Measurements from ENCODE around the gene TAB2.
"Not testable (repeated sequence)": the region's sequence is repeated elsewhere in the genome, so short reads cannot be mapped to it uniquely, and the experiment has no call there.

TAB2 gene

DNA sequence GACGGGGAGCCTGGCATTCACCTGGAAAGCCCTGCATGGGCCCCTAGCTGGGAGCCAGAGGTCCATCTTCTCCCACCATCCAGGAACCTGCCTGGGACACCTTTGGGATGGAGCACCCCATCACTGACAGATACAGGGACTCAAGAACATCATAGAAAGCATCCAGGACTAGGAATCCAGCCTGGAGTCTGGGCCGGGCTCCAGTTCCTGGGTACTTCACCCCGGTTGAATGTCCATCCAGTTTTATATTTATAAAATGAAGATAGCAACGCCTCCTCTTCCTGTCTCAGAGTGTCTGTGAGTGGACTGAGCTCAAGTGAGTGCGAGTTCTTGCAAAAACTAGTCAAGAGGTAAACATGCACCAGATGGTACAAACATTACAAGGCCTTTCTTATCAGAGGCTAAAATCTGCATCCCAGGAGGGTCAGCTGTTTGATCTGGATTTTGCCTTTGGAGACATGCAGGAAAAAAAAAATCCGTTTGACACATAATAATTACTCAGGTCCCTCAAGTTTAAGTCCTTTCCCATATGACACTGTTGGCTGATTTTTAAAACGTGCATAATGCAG lies 139.9 kb downstream of the TAB2 start:
- Histone ChIP-seq H3K4me1 (no peaks in the 10 kb centered on the region), H3K36me3 (no peaks in the 10 kb centered on the region), H3K4me3 (ENCODE audit: low read depth, low read length) (no peak overlapping the region), H3K27me3 (no peaks in the 10 kb centered on the region), H3K9me3 (no peaks in the 10 kb centered on the region)
- DNase-seq: no peak
- TF ChIP-seq, protein P1, sequence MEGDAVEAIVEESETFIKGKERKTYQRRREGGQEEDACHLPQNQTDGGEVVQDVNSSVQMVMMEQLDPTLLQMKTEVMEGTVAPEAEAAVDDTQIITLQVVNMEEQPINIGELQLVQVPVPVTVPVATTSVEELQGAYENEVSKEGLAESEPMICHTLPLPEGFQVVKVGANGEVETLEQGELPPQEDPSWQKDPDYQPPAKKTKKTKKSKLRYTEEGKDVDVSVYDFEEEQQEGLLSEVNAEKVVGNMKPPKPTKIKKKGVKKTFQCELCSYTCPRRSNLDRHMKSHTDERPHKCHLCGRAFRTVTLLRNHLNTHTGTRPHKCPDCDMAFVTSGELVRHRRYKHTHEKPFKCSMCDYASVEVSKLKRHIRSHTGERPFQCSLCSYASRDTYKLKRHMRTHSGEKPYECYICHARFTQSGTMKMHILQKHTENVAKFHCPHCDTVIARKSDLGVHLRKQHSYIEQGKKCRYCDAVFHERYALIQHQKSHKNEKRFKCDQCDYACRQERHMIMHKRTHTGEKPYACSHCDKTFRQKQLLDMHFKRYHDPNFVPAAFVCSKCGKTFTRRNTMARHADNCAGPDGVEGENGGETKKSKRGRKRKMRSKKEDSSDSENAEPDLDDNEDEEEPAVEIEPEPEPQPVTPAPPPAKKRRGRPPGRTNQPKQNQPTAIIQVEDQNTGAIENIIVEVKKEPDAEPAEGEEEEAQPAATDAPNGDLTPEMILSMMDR (IDR thresholded peaks at IDR 0.05; ENCODE audit: low read depth, low read length): no peak

DNA sequence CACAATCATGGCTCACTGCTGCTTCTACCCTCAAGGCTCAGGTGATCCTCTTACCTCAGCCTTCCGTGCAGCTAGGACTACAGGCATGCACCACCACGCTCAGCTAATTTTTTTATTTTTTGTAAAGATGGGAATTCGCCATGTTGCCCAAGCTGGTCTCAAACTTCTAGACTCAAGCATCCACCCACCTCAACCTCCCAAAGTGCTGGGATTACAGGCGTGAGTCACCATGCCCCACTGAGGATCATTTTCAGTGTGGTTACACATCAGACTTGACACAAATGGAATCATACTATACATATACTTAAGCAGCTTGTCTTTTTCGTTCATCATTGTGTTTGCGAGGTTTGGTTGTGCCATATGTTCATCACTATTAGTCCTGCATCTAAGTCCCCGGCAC lies 140.7 kb downstream of the TAB2 start:
- no peaks in the 10 kb centered on the region for H3K4me1 ChIP-seq
- TF ChIP-seq, protein P1 (IDR thresholded peaks at IDR 0.05; ENCODE audit: low read depth, low read length): no peak
- H3K36me3 ChIP-seq: no peaks in the 10 kb centered on the region
- no peak for DNase-seq
- H3K4me3 ChIP-seq (ENCODE audit: low read depth, low read length): no peak overlapping the region
- no peaks in the 10 kb centered on the region for H3K9me3 ChIP-seq
- H3K27me3 ChIP-seq: no peaks in the 10 kb centered on the region

DNA sequence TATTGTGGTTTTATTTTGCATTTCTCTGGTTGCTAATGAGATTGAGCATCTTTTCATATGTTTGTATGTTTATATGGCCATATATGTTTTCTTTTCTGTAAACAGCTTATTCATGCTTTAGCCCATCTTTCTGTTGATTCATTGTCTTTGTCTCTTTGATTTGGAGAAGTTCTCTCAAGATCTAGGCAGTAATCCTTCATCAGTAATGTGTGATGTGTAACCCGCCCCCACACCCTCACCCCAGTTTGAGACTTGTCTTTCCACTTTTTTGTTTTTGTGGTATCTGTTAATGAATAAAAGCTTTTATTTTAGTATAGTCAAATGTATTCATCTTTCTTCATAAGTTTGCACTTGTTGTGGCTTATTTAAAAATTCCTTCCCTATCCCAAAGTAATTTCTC lies 141.3 kb downstream of the TAB2 start:
- Histone ChIP-seq H3K9me3 (no peaks in the 10 kb centered on the region), H3K4me3 (ENCODE audit: low read depth, low read length) (no peak overlapping the region), H3K4me1 (no peaks in the 10 kb centered on the region), H3K36me3 (no peaks in the 10 kb centered on the region), H3K27me3 (no peaks in the 10 kb centered on the region)
- DNase-seq: no peak
- TF ChIP-seq, protein P1 (IDR thresholded peaks at IDR 0.05; ENCODE audit: low read depth, low read length): no peak

DNA sequence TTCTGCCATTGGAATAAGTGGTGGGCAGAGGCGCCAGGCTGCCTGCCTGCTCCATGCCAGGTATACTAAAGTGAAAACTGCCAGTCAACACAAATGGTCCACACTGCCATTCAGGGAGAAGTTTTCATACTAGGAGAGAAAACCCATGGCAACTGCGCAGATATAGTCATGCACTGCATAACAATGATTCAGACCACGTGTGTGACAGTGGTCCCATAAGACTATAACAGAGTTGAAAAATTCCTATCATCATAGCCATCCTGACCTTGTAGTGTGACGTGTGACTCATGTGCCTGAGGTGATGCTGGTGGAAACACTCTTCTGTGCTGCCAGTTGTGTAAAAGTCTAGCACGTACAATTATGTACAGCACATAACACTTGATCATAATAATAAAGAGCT lies 142.2 kb downstream of the TAB2 start:
- Histone ChIP-seq H3K4me1 (no peaks in the 10 kb centered on the region), H3K9me3 (no peaks in the 10 kb centered on the region), H3K27me3 (no peaks in the 10 kb centered on the region), H3K4me3 (ENCODE audit: low read depth, low read length) (no peak overlapping the region), H3K36me3 (no peaks in the 10 kb centered on the region)
- DNase-seq: no peak
- TF ChIP-seq, protein P1 (IDR thresholded peaks at IDR 0.05; ENCODE audit: low read depth, low read length): no peak

DNA sequence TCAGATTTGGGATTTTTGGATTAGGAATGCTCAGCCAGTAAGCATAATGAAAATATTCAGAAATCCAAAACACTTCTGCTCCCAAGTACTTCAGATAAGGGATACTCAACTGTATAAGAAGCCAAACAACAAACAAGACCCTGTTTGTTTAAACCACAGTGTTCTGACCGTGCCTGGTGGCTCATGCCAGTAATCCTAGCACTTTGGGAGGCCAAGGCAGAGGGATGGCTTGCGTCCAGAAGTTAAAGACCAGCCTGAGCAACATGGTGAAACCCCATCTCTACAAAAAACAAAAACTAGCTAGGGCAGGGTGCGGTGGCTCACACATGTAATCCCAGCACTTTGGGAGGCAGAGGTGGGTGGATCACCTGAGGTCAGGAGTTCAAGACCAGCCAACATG lies 142.7 kb downstream of the TAB2 start:
- DNase-seq; H3K4me1 ChIP-seq; H3K36me3 ChIP-seq; H3K4me3 ChIP-seq (ENCODE audit: low read depth, low read length); H3K9me3 ChIP-seq; H3K27me3 ChIP-seq: not testable (repeated sequence)

All from BE2C (cell line).